A549 (cell line): Measurements from ENCODE around the gene PTPN22. TPM values are rescaled to one million over a fixed set of nuclear protein-coding genes. Genes with fewer than 3 reads are reported as not detected.

ENCODE experiments used
- ATAC-seq, 2 experiments: fragments of 200-7000 bp in 1 of 2; fragments of >200 bp in 1 of 2; cut with Nextera tagmentation in 1 of 2; cut with Tn5 transposase in 1 of 2; 3 replicates each; pipeline versions ENCODE4 v1.8.0 to v1.9.1; 2018 to 2020; ENCODE audit warnings: mild to moderate bottlenecking in 1 of 2, moderate library complexity in 1 of 2
- CTCF ChIA-PET: fragments of 300-600 bp; sonication (Branson Sonifier 250); formaldehyde crosslinking; extraction: SDS; loops from one replicate; lab custom pipeline; 2021; ENCODE audit warnings: antibody characterized with exemption, inconsistent platforms; lab: Yijun Ruan, JAX
- POLR2A ChIA-PET: fragments of 350-600 bp; formaldehyde crosslinking; extraction: SDS; loops from one replicate; lab custom pipeline; 2021; ENCODE audit warnings: antibody characterized with exemption, inconsistent platforms; lab: Yijun Ruan, JAX
- DNase-seq, 2 experiments: peaks; one replicate each; pipeline versions ENCODE4 v3.0.0 to v3.0.0-alpha.2; 2011 to 2016; ENCODE audit warnings: low read depth in 1 of 2, low spot score in 1 of 2
- FAIRE-seq: peaks from 2 replicates; lab custom pipeline; 2011; peaks lifted over from hg19 to GRCh38; lab: Jason Lieb, UNC
- H3K27ac ChIP-seq, 2 experiments: fragments of >200 bp; sonication (Bioruptor Twin); formaldehyde crosslinking; 3 replicates each; pipeline ENCODE4 v1.5.1; 2016 to 2017
- H3K4me1 ChIP-seq: fragments of >200 bp; sonication (Bioruptor Twin); formaldehyde crosslinking; 3 replicates; pipeline ENCODE4 v1.6.1; 2016
- H3K4me2 ChIP-seq: fragments of >200 bp; sonication (Bioruptor Twin); formaldehyde crosslinking; 3 replicates; pipeline ENCODE4 v1.6.1; 2016
- H3K4me3 ChIP-seq: fragments of >200 bp; sonication (Bioruptor Twin); formaldehyde crosslinking; 3 replicates; pipeline ENCODE4 v1.5.1; 2016
- H3K9me3 ChIP-seq: fragments of >200 bp; sonication (Bioruptor Twin); formaldehyde crosslinking; 3 replicates; pipeline ENCODE4 v1.6.1; 2016
- BCL3 ChIP-seq: fragments of >200 bp; sonication (Bioruptor Twin); formaldehyde crosslinking; IDR thresholded peaks from 3 replicates; pipeline ENCODE4 v1.6.1; 2016
- CBX8 ChIP-seq: fragments of 200-600 bp; sonication (generic); IDR thresholded peaks from 2 replicates; pipeline ENCODE4 v1.6.1; 2016
- ELK1 ChIP-seq: fragments of 150-350 bp; IDR thresholded peaks from 2 replicates; pipeline ENCODE4 v1.6.1; 2014; ENCODE audit warnings: low read depth, mild to moderate bottlenecking, low read length
- FOSB ChIP-seq: fragments of 250-450 bp; sonication (Bioruptor Pico); IDR thresholded peaks from 2 replicates; pipeline ENCODE4 v1.5.0; 2020; ENCODE audit warnings: mild to moderate bottlenecking, moderate library complexity
- FOXS1 ChIP-seq: fragments of 250-450 bp; sonication (Bioruptor Pico); IDR thresholded peaks from 2 replicates; pipeline ENCODE4 v1.5.0; 2020; ENCODE audit warnings: mild to moderate bottlenecking, moderate library complexity
- GATA3 ChIP-seq: IDR thresholded peaks from 2 replicates; pipeline ENCODE4 v1.6.1; 2012; ENCODE audit warnings: borderline replicate concordance
- HMGXB4 ChIP-seq: fragments of 250-450 bp; sonication (Bioruptor Pico); IDR thresholded peaks from 2 replicates; pipeline ENCODE4 v1.5.0; 2021; ENCODE audit warnings: mild to moderate bottlenecking, moderate library complexity, borderline replicate concordance
- HOXA7 ChIP-seq: fragments of 250-450 bp; sonication (Bioruptor Pico); IDR thresholded peaks from 2 replicates; pipeline ENCODE4 v1.5.0; 2020; ENCODE audit warnings: mild to moderate bottlenecking, moderate library complexity
- HOXB5 ChIP-seq: fragments of 250-450 bp; sonication (Bioruptor Pico); IDR thresholded peaks from 2 replicates; pipeline ENCODE4 v1.5.0; 2020; ENCODE audit warnings: mild to moderate bottlenecking, moderate library complexity
- JUN ChIP-seq, 2 experiments: fragments of >200 bp; sonication (Bioruptor Twin); formaldehyde crosslinking; IDR thresholded peaks; 2 replicates in 1 of 2; 3 replicates in 1 of 2; pipeline ENCODE4 v1.6.1; 2016 to 2017
- JUNB ChIP-seq: fragments of >200 bp; sonication (Bioruptor Twin); formaldehyde crosslinking; IDR thresholded peaks from 2 replicates; pipeline ENCODE4 v1.6.1; 2016
- KDM1A ChIP-seq: fragments of 200-600 bp; sonication (generic); IDR thresholded peaks from 2 replicates; pipeline ENCODE4 v1.6.1; 2016; ENCODE audit warnings: low read depth, mild to moderate bottlenecking
- MAZ ChIP-seq: fragments of 150-350 bp; IDR thresholded peaks from 2 replicates; pipeline ENCODE4 v1.6.1; 2014; ENCODE audit warnings: antibody characterized with exemption, low read depth, low read length, borderline replicate concordance
- RCOR1 ChIP-seq: fragments of 150-350 bp; IDR thresholded peaks from 2 replicates; pipeline ENCODE4 v1.6.1; 2014; ENCODE audit warnings: antibody characterized with exemption, low read length, low read depth
- REST ChIP-seq: fragments of 200-600 bp; sonication (generic); IDR thresholded peaks from 2 replicates; pipeline ENCODE4 v1.6.1; 2016; ENCODE audit warnings: antibody characterized with exemption, mild to moderate bottlenecking, moderate library complexity
- TFCP2L1 ChIP-seq: fragments of 250-450 bp; sonication (Bioruptor Pico); IDR thresholded peaks from 2 replicates; pipeline ENCODE4 v1.5.0; 2021; ENCODE audit warnings: mild to moderate bottlenecking
- ZNF302 ChIP-seq: fragments of 250-450 bp; sonication (Bioruptor Pico); IDR thresholded peaks from 2 replicates; pipeline ENCODE4 v1.9.0; 2021; ENCODE audit warnings: inconsistent platforms, mild to moderate bottlenecking, moderate library complexity
- WGBS: methylation state at CpG from one replicate; pipeline ENCODE4 v1.1.6; 2017; ENCODE audit errors: missing lambda C conversion rate; 5-methylcytosine and 5-hydroxymethylcytosine counted together
- polyA plus RNA-seq, 4 experiments: library from polyadenylated mRNA; depleted of rRNA in 3 of 4; stranded (reverse); fragments of >200 nt; fragmentation: RNase III in 1 of 4; extraction: RNeasy Plus Mini Kit Qiagen cat#74134 plus additional on column Dnase treatment in 1 of 4; gene quantifications; 2 replicates in 3 of 4; 3 replicates in 1 of 4; pipeline ENCODE4 v1.2.3, GENCODE V29; 2011 to 2017

Gene PTPN22
- polyA plus RNA-seq, 2 of the 4 experiments (the other 2 are of a cell fraction) = not detected

GRCh38 chr1:113768916-113769600 is 102.5 kb downstream of the PTPN22 start:
- 89% methylated on average over 1 of the region's 1 CpG for WGBS
- H3K4me2 ChIP-seq = no peak overlapping the region
- DNase-seq (no peak), FAIRE-seq (no peak), ATAC-seq (no peak)
- ChIA-PET CTCF (interaction anchor here (1.0 kb wide), 1 partner anchor 16 kb away, joined by 4 read pairs; no protein-coding TSS in a partner anchor), POLR2A (no interaction called here)
- no peak overlapping the region for H3K27ac ChIP-seq
- H3K4me3 ChIP-seq = no peak overlapping the region
- H3K9me3 ChIP-seq = no peaks in the 10 kb centered on the region
- no peaks in the 10 kb centered on the region for H3K4me1 ChIP-seq
- TF ChIP-seq ZNF302 (CRISPR knock-in tag) = no peak
- TF ChIP-seq ELK1 = no peak
- no peak for TF ChIP-seq CBX8
- no peak for TF ChIP-seq FOXS1 (CRISPR knock-in tag)
- TF ChIP-seq JUNB = no peak
- no peak for TF ChIP-seq MAZ
- TF ChIP-seq JUN (IDR thresholded peaks at IDR 0.05) = no peak
- no peak for TF ChIP-seq GATA3
- no peak for TF ChIP-seq HMGXB4 (CRISPR knock-in tag)
- TF ChIP-seq FOSB = no peak
- no peak for TF ChIP-seq KDM1A
- TF ChIP-seq HOXA7 (CRISPR knock-in tag) = no peak
- TF ChIP-seq RCOR1 = no peak
- TF ChIP-seq HOXB5 (CRISPR knock-in tag) = no peak
- TF ChIP-seq BCL3 = no peak
- no peak for TF ChIP-seq TFCP2L1 (CRISPR knock-in tag)
- no peak for TF ChIP-seq REST
- TF ChIP-seq, all 56 proteins: peak for 0
